Left ventricle myocardium inferior (tissue), 1 donor: ENCODE data around the gene CCDC33. TPM values are rescaled to one million over a fixed set of nuclear protein-coding genes. Genes with fewer than 3 reads are reported as not detected.
"Not testable (repeated sequence)": the region's sequence is repeated elsewhere in the genome, so short reads cannot be mapped to it uniquely, and the experiment has no call there.

Source experiments
- DNase-seq: peaks from one replicate; pipeline ENCODE4 v3.0.0-alpha.2; 2020
- H3K27ac ChIP-seq: fragments of 200-600 bp; replicated peaks from 2 replicates; pipeline ENCODE4 v1.8.0; 2021
- H3K27me3 ChIP-seq: fragments of 200-600 bp; 2 replicates; pipeline ENCODE4 v1.8.0; 2021; ENCODE audit warnings: low read depth
- H3K36me3 ChIP-seq: fragments of 200-600 bp; 2 replicates; pipeline ENCODE4 v1.8.0; 2021
- H3K4me1 ChIP-seq: fragments of 200-600 bp; 2 replicates; pipeline ENCODE4 v1.8.0; 2021
- H3K4me3 ChIP-seq: fragments of 200-600 bp; 2 replicates; pipeline ENCODE4 v1.8.0; 2021; ENCODE audit warnings: mild to moderate bottlenecking, moderate library complexity
- H3K9me3 ChIP-seq: fragments of 200-600 bp; replicated peaks from 2 replicates; pipeline ENCODE4 v1.8.0; 2021
- CTCF ChIP-seq: fragments of 200-600 bp; IDR thresholded peaks from 2 replicates; pipeline ENCODE4 v1.8.0; 2021; ENCODE audit warnings: antibody characterized with exemption, mild to moderate bottlenecking, borderline replicate concordance
- intact Hi-C: fragments of 100-400 bp; cut with micrococcal nuclease; formaldehyde crosslinking; loops from one replicate; pipeline ENCODE4 v1.11.0; 2022
- total RNA-seq: library from RNA; stranded (reverse); fragmentation: NEBNext Ultra II Directional; extraction: Animal tissue kit (Norgen Biotek cat#: 25700); gene quantifications from one replicate; pipeline ENCODE4 v1.2.1, GENCODE V29; 2021
- donor health status: DM: no; HTN: yes; CAD: no; lungs with severe emphysema.

CCDC33 gene
- total RNA-seq, 1 donor from 2014 or later: 0.11 TPM

- intact Hi-C loops: no loop called here
- Histone ChIP-seq H3K9me3 (no peaks in the 10 kb centered on the region), H3K27me3 (peaks cover 37% of the 10 kb centered on the region), H3K27ac (no peak overlapping the region), H3K4me1 (no peaks in the 10 kb centered on the region), H3K4me3 (no peak overlapping the region), H3K36me3 (no peaks in the 10 kb centered on the region)
- DNase-seq: no peak
- no peak for TF ChIP-seq CTCF
These were observed 111.7 kb downstream of the CCDC33 start for GRCh38 chr15:74347757-74348250.

GRCh38 chr15:74349241-74349778 lies 113.2 kb downstream of the CCDC33 start:
- intact Hi-C loops: no loop called here
- Histone ChIP-seq H3K27ac (no peak overlapping the region), H3K9me3 (no peaks in the 10 kb centered on the region), H3K4me3 (no peak overlapping the region), H3K4me1 (no peaks in the 10 kb centered on the region), H3K27me3 (peaks cover 30% of the 10 kb centered on the region), H3K36me3 (no peaks in the 10 kb centered on the region)
- TF ChIP-seq CTCF: no peak
- DNase-seq: no peak

GRCh38 chr15:74350295-74351275 lies 114.5 kb downstream of the CCDC33 start:
- Histone ChIP-seq H3K27me3 (peaks cover 18% of the 10 kb centered on the region), H3K36me3 (no peaks in the 10 kb centered on the region), H3K4me3 (no peak overlapping the region), H3K27ac (no peak overlapping the region), H3K9me3 (no peaks in the 10 kb centered on the region), H3K4me1 (no peaks in the 10 kb centered on the region)
- DNase-seq: no peak
- no peak for TF ChIP-seq CTCF
- intact Hi-C loops: no loop called here

- Histone ChIP-seq H3K27ac (no peak overlapping the region), H3K9me3 (no peaks in the 10 kb centered on the region), H3K36me3 (no peaks in the 10 kb centered on the region), H3K4me1 (no peaks in the 10 kb centered on the region), H3K27me3 (peaks cover 27% of the 10 kb centered on the region), H3K4me3 (no peak overlapping the region)
- no peak for DNase-seq
- intact Hi-C loops: no loop called here
- no peak for TF ChIP-seq CTCF
These were observed 115.5 kb downstream of the CCDC33 start for GRCh38 chr15:74351670-74352069.

GRCh38 chr15:74352393-74352910 lies 116.3 kb downstream of the CCDC33 start:
- no peak for DNase-seq
- Histone ChIP-seq H3K4me1 (no peaks in the 10 kb centered on the region), H3K9me3 (no peaks in the 10 kb centered on the region), H3K27me3 (peaks cover 25% of the 10 kb centered on the region), H3K36me3 (no peaks in the 10 kb centered on the region), H3K4me3 (no peak overlapping the region), H3K27ac (no peak overlapping the region)
- TF ChIP-seq CTCF: no peak
- intact Hi-C loops: no loop called here

GRCh38 chr15:74353992-74354391 lies 117.9 kb downstream of the CCDC33 start:
- H3K27ac ChIP-seq, H3K4me1 ChIP-seq, intact Hi-C loops, H3K36me3 ChIP-seq, H3K9me3 ChIP-seq, DNase-seq, H3K4me3 ChIP-seq: not testable (repeated sequence)
- peaks cover 25% of the 10 kb centered on the region for H3K27me3 ChIP-seq

GRCh38 chr15:74356050-74356449 lies 119.9 kb downstream of the CCDC33 start:
- intact Hi-C loops, DNase-seq: not testable (repeated sequence)

GRCh38 chr15:74357514-74357913 lies 121.4 kb downstream of the CCDC33 start:
- H3K4me1 ChIP-seq, DNase-seq, H3K4me3 ChIP-seq, intact Hi-C loops, H3K27ac ChIP-seq, H3K36me3 ChIP-seq, H3K9me3 ChIP-seq: not testable (repeated sequence)
- peaks cover 13% of the 10 kb centered on the region for H3K27me3 ChIP-seq

More at GRCh38 chr15:74356050-74356449, 119.9 kb downstream of the CCDC33 start:
- H3K4me1 ChIP-seq, H3K36me3 ChIP-seq, H3K27ac ChIP-seq, H3K4me3 ChIP-seq, H3K9me3 ChIP-seq: not testable (repeated sequence)
- H3K27me3 ChIP-seq: peaks cover 21% of the 10 kb centered on the region
